Brain microvascular endothelial cell (primary cell): Measurements from ENCODE around the gene KRTAP12-1.

ENCODE experiments used
- DNase-seq: peaks from one replicate; pipeline ENCODE4 v3.0.0-alpha.2; 2020
- H3K27ac ChIP-seq: fragments of 250-450 bp; sonication (Bioruptor Pico); 2 replicates; pipeline ENCODE4 v1.5.1; 2020; ENCODE audit warnings: mild to moderate bottlenecking, moderate library complexity
- H3K27me3 ChIP-seq: fragments of 250-450 bp; sonication (Bioruptor Pico); replicated peaks from 2 replicates; pipeline ENCODE4 v1.5.1; 2020; ENCODE audit warnings: mild to moderate bottlenecking
- H3K36me3 ChIP-seq: fragments of 250-450 bp; sonication (Bioruptor Pico); replicated peaks from 2 replicates; pipeline ENCODE4 v1.5.1; 2020; ENCODE audit warnings: mild to moderate bottlenecking
- H3K4me3 ChIP-seq: 2 replicates; pipeline ENCODE4 v1.5.1; 2011; ENCODE audit warnings: low read depth, mild to moderate bottlenecking, control low read depth, low read length, moderate library complexity
- CTCF ChIP-seq: IDR thresholded peaks from 2 replicates; pipeline ENCODE4 v1.5.1; 2011; ENCODE audit warnings: low read depth, mild to moderate bottlenecking, moderate library complexity, low read length, control low read depth, inconsistent platforms; ENCODE audit errors: missing control alignments
- in situ Hi-C: cut with HindIII; loops from 2 replicates; pipeline ENCODE4 v1.10.0; 2017; ENCODE audit warnings: low sequenced_read_pairs, low pct_ligation_motif_present

KRTAP12-1 gene

DNA sequence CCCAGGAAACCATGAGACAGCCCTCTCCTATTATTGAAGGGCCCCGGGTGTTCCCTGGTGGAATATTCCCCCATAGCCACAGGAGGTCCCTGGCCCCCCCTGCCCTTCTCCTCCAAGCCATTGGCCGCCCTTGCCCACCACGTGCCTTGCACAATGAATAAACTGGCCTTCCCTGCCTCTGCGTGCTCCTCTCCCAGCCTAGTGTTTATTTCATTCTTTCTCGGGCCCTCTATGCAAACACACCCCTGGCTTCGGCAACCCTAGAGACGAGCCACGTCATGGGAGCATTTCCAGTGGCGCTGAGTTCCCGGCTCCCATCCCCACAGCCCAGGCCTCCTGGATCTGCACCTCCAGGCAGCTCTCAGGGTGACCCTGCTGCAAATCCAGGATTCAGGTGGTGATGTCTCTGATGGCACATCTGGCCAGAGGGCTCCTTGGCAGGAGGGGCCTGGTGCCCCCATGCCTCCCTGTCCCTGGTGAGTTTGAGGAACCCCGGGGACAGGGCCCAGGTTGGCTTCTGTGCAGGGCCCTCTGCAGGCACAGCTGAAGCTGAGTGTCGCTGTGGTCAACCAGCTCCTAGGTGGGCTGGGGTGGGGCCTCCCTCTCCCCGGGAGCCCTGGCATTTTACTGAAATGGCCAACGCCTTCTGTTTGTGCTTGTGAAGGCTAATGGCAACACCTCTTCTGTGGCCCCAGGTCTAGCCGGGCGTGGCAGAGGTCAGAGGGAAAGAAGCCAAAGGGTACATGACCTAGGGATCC lies 21.2 kb upstream of the KRTAP12-1 start:
- in situ Hi-C loops = no loop called here
- peaks cover 80% of the 10 kb centered on the region for H3K27me3 ChIP-seq
- H3K27ac ChIP-seq = no peak overlapping the region
- H3K36me3 ChIP-seq = no peaks in the 10 kb centered on the region
- H3K4me3 ChIP-seq = no peak overlapping the region
- DNase-seq = no peak
- TF ChIP-seq CTCF = no peak

- no peak overlapping the region for H3K4me3 ChIP-seq
- H3K27ac ChIP-seq = no peak overlapping the region
- H3K36me3 ChIP-seq = no peaks in the 10 kb centered on the region
- peaks cover 80% of the 10 kb centered on the region for H3K27me3 ChIP-seq
- DNase-seq = no peak
- no peak for TF ChIP-seq CTCF
- in situ Hi-C loops = no loop called here
Measured at GRCh38 chr21:44702111-44702972, 20.4 kb upstream of the KRTAP12-1 start.

DNA sequence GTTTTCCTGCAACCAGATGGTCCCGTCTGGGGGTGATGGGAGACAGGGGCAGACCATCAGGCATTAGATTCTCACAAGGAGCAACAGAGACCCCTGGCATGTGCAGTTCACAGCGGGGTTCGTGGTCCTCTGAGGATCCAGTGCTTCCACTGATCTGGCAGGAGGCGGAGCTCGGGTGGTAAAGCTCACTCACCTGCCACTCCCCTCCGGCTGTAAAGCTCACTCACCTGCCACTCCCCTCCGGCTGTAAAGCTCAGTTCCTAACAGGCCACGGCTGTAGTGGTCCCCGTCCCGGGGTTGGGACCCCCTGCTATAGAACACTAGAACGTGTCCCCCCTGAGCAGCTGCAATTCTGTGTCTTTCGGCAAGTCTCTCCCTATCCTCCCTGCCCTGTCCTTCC lies 19.6 kb upstream of the KRTAP12-1 start:
- Histone ChIP-seq H3K27ac (no peak overlapping the region), H3K36me3 (no peaks in the 10 kb centered on the region), H3K4me3 (no peak overlapping the region), H3K27me3 (peaks cover 78% of the 10 kb centered on the region)
- TF ChIP-seq CTCF = no peak
- no peak for DNase-seq
- in situ Hi-C loops = no loop called here

GRCh38 chr21:44701023-44701400 lies 19.0 kb upstream of the KRTAP12-1 start:
- in situ Hi-C loops = no loop called here
- Histone ChIP-seq H3K4me3 (no peak overlapping the region), H3K36me3 (no peaks in the 10 kb centered on the region), H3K27ac (no peak overlapping the region), H3K27me3 (peaks cover 76% of the 10 kb centered on the region)
- DNase-seq = no peak
- TF ChIP-seq CTCF = no peak

DNA sequence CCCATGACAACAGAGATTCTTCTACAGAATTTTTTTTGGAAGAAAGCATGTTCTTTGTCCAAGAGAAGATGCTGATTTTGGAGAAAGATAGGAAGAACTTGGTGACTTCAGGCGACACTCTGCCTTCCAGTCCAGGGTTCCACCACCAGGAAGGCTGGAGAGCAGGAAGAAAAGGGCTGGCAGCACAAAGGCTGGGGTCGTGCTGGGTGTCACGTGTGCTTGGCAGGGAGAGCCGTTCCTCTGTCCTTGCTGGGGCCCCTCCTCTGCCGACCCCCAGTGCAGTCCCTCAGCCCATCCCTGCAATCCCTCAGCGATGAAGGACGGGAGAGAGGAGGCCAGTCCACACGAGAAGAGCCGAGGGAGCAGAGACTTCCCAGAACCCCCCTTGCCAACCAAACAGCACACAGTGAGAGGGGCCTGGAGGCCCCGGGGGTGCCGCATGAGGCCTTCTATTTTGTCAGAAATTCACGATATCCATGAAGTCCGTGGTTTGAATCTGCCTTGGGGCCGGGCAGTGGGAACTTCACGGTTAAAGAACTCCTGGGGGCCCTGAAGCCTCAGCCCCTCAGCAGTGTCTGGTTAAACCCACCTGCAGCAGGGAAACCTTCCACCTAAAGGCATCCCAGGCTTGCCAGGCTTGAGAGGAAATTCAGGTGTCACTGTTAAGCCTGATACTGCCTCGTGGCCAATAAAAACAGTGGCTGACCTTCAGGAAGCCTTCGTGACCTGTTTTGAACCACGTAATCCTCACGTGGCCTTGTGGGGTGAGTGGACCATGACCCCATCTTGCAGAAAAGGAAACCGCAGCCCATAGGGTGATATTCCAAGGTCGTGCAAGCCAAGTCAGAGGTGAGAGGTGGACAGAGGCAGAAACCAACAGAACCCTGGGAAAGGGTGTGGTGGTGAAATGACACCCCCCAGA lies 18.4 kb upstream of the KRTAP12-1 start:
- H3K27me3 ChIP-seq = peaks cover 73% of the 10 kb centered on the region
- no peak overlapping the region for H3K4me3 ChIP-seq
- no peaks in the 10 kb centered on the region for H3K36me3 ChIP-seq
- no peak for DNase-seq
- no peak overlapping the region for H3K27ac ChIP-seq
- TF ChIP-seq CTCF = no peak
- in situ Hi-C loops = no loop called here
